ENCODE results near the gene ARHGAP4.

Gene ARHGAP4

GRCh38 chrX:153922932-153923857 is 2.9 kb downstream of the ARHGAP4 start:
- in situ Hi-C loops (cut with MboI; ENCODE audit: low sequenced_read_pairs, unreplicated experiment), result no loop called here
- peak; percentile 18 for TF ChIP-seq CTCF (IDR thresholded peaks at IDR 0.05; ENCODE audit: borderline replicate concordance, control extremely low read depth, extremely low read depth, insufficient read depth, missing control alignments)
- no peak for DNase-seq (ENCODE audit: low spot score)

GRCh38 chrX:153921511-153922446 is 4.3 kb downstream of the ARHGAP4 start:
- TF ChIP-seq CTCF (IDR thresholded peaks at IDR 0.05; ENCODE audit: borderline replicate concordance, control extremely low read depth, extremely low read depth, insufficient read depth, missing control alignments), result no peak
- in situ Hi-C loops (cut with MboI; ENCODE audit: low sequenced_read_pairs, unreplicated experiment), result no loop called here
- DNase-seq (ENCODE audit: low spot score), result no peak

- DNase-seq (ENCODE audit: low spot score), result no peak
- no peak for TF ChIP-seq CTCF (IDR thresholded peaks at IDR 0.05; ENCODE audit: borderline replicate concordance, control extremely low read depth, extremely low read depth, insufficient read depth, missing control alignments)
- in situ Hi-C loops (cut with MboI; ENCODE audit: low sequenced_read_pairs, unreplicated experiment), result no loop called here
These were observed 5.0 kb downstream of the ARHGAP4 start for GRCh38 chrX:153921070-153921469.

- no peak for TF ChIP-seq CTCF (IDR thresholded peaks at IDR 0.05; ENCODE audit: borderline replicate concordance, control extremely low read depth, extremely low read depth, insufficient read depth, missing control alignments)
- DNase-seq (ENCODE audit: low spot score), result no peak
- in situ Hi-C loops (cut with MboI; ENCODE audit: low sequenced_read_pairs, unreplicated experiment), result no loop called here
These were observed 5.5 kb downstream of the ARHGAP4 start for GRCh38 chrX:153920546-153920945.

GRCh38 chrX:153919281-153919680 is 6.8 kb downstream of the ARHGAP4 start:
- no peak for TF ChIP-seq CTCF (IDR thresholded peaks at IDR 0.05; ENCODE audit: borderline replicate concordance, control extremely low read depth, extremely low read depth, insufficient read depth, missing control alignments)
- no peak for DNase-seq (ENCODE audit: low spot score)
- in situ Hi-C loops (cut with MboI; ENCODE audit: low sequenced_read_pairs, unreplicated experiment), result no loop called here

- in situ Hi-C loops (cut with MboI; ENCODE audit: low sequenced_read_pairs, unreplicated experiment), result no loop called here
- DNase-seq (ENCODE audit: low spot score), result no peak
- TF ChIP-seq CTCF (IDR thresholded peaks at IDR 0.05; ENCODE audit: borderline replicate concordance, control extremely low read depth, extremely low read depth, insufficient read depth, missing control alignments), result no peak
These were observed 8.2 kb downstream of the ARHGAP4 start for GRCh38 chrX:153917869-153918268.
